Endodermal cell (in vitro differentiated cells): ENCODE measurements around the gene SYNPO2. TPM values are rescaled to one million over a fixed set of nuclear protein-coding genes. Genes with fewer than 3 reads are reported as not detected.

Experiments used
- DNase-seq: peaks from one replicate; pipeline ENCODE4 v3.0.0-alpha.2; 2017
- H3K27ac ChIP-seq: 2 replicates; pipeline ENCODE4 v1.5.1; 2013; ENCODE audit warnings: mild to moderate bottlenecking, low read depth, low read length, moderate library complexity
- H3K27me3 ChIP-seq: 2 replicates; pipeline ENCODE4 v1.6.1; 2013; ENCODE audit warnings: mild to moderate bottlenecking, low read length, moderate library complexity; ENCODE audit not compliant: insufficient read depth, control insufficient read depth, poor library complexity, severe bottlenecking
- H3K36me3 ChIP-seq: 2 replicates; pipeline ENCODE4 v1.7.0; 2013; ENCODE audit warnings: mild to moderate bottlenecking, low read length, moderate library complexity; ENCODE audit not compliant: control insufficient read depth, insufficient read depth
- H3K4me1 ChIP-seq: one replicate; pipeline ENCODE4 v1.7.0; 2013; ENCODE audit warnings: low read length; ENCODE audit not compliant: control insufficient read depth, insufficient read depth
- H3K4me3 ChIP-seq: 2 replicates; pipeline ENCODE4 v1.5.1; 2013; ENCODE audit warnings: mild to moderate bottlenecking, low read length, moderate library complexity
- H3K9ac ChIP-seq: 2 replicates; pipeline ENCODE4 v1.6.1; 2013; ENCODE audit warnings: mild to moderate bottlenecking, low read length, moderate library complexity; ENCODE audit not compliant: poor library complexity, severe bottlenecking; ENCODE audit errors: extremely low read depth
- H3K9me3 ChIP-seq: 2 replicates; pipeline ENCODE4 v1.6.1; 2013; ENCODE audit warnings: mild to moderate bottlenecking, low read length, moderate library complexity; ENCODE audit not compliant: control insufficient read depth
- H3K27ac Mint-ChIP-seq: 2 replicates; pipeline ENCODE4 v1.8.0; 2020; ENCODE audit warnings: mixed read lengths
- H3K27me3 Mint-ChIP-seq: 2 replicates; pipeline ENCODE4 v1.8.0; 2021; ENCODE audit warnings: mild to moderate bottlenecking, mixed read lengths; ENCODE audit not compliant: insufficient read depth
- H3K36me3 Mint-ChIP-seq: 2 replicates; pipeline ENCODE4 v1.8.0; 2020; ENCODE audit warnings: low read depth, mixed read lengths
- H3K4me1 Mint-ChIP-seq: 2 replicates; pipeline ENCODE4 v1.8.0; 2020; ENCODE audit warnings: mixed read lengths
- H3K4me3 Mint-ChIP-seq: 2 replicates; pipeline ENCODE4 v1.8.0; 2020; ENCODE audit warnings: mild to moderate bottlenecking, moderate library complexity, mixed read lengths
- H3K9me3 Mint-ChIP-seq: 2 replicates; pipeline ENCODE4 v1.8.0; 2020; ENCODE audit warnings: mild to moderate bottlenecking, mixed read lengths
- CTCF ChIP-seq: fragments of 200-600 bp; sonication (generic); conservative IDR thresholded peaks from 2 replicates; pipeline ENCODE4 v1.5.0; 2021; ENCODE audit warnings: antibody characterized with exemption, mild to moderate bottlenecking
- WGBS, 2 experiments: methylation state at CpG; one replicate each; pipeline versions ENCODE4 v1.1.5 to v1.1.7; 2013; ENCODE audit warnings: missing lambda C conversion rate in 2 of 2, mixed read lengths in 1 of 2; ENCODE audit not compliant: insufficient coverage in 1 of 2, insufficient read length in 1 of 2; 5-methylcytosine and 5-hydroxymethylcytosine counted together
- total RNA-seq, 2 donors: library from RNA; stranded (reverse); fragmentation: NEBNext Ultra II Directional in 1 of 2; extraction: Animal tissue kit (Norgen Biotek cat#: 25700) in 1 of 2; gene quantifications; 2 replicates in 1 of 2; 3 replicates in 1 of 2; pipeline ENCODE4 v1.2.1, GENCODE V29; 2021

SYNPO2 gene
- total RNA-seq, 2 donors from 2014 or later: 0.09 to 0.37 TPM

- Mint-ChIP-seq H3K36me3 (no peaks in the 10 kb centered on the region), H3K4me3 (no peak overlapping the region), H3K27ac (no peak overlapping the region), H3K27me3 (no peaks in the 10 kb centered on the region), H3K4me1 (peaks cover 2% of the 10 kb centered on the region), H3K9me3 (no peaks in the 10 kb centered on the region)
- 93 to 97% methylated on average over 17 to 18 of the region's 18 CpGs for WGBS, 2 experiments
- DNase-seq: no peak
- no peak for TF ChIP-seq CTCF
- H3K9ac ChIP-seq: no peak overlapping the region
- H3K27me3 ChIP-seq: no peaks in the 10 kb centered on the region
- no peaks in the 10 kb centered on the region for H3K9me3 ChIP-seq
- H3K4me1 ChIP-seq: no peaks in the 10 kb centered on the region
- H3K27ac ChIP-seq: no peak overlapping the region
- no peak overlapping the region for H3K4me3 ChIP-seq
- H3K36me3 ChIP-seq: no peaks in the 10 kb centered on the region
Measured at GRCh38 chr4:119029847-119030535, 141.3 kb downstream of the SYNPO2 start.

- Histone ChIP-seq H3K9me3 (no peaks in the 10 kb centered on the region), H3K27ac (no peak overlapping the region), H3K9ac (no peak overlapping the region), H3K36me3 (no peaks in the 10 kb centered on the region), H3K4me1 (no peaks in the 10 kb centered on the region), H3K27me3 (no peaks in the 10 kb centered on the region), H3K4me3 (no peak overlapping the region)
- Mint-ChIP-seq H3K4me1 (peaks cover 2% of the 10 kb centered on the region), H3K9me3 (no peaks in the 10 kb centered on the region), H3K27me3 (no peaks in the 10 kb centered on the region), H3K36me3 (no peaks in the 10 kb centered on the region), H3K4me3 (no peak overlapping the region), H3K27ac (no peak overlapping the region)
- 94 to 96% methylated on average over 4 to 12 of the region's 12 CpGs for WGBS, 2 experiments
- TF ChIP-seq CTCF: no peak
- DNase-seq: no peak
Measured at GRCh38 chr4:119030536-119030890, 141.9 kb downstream of the SYNPO2 start.

- H3K36me3 Mint-ChIP-seq: no peaks in the 10 kb centered on the region
- no peaks in the 10 kb centered on the region for H3K36me3 ChIP-seq
- no peak overlapping the region for H3K4me3 ChIP-seq
- WGBS, 2 experiments: 90 to 92% methylated on average over 10 to 11 of the region's 11 CpGs
- DNase-seq: no peak
- no peak overlapping the region for H3K4me3 Mint-ChIP-seq
- H3K4me1 ChIP-seq: no peaks in the 10 kb centered on the region
- H3K27ac ChIP-seq: no peak overlapping the region
- no peak overlapping the region for H3K9ac ChIP-seq
- TF ChIP-seq CTCF: no peak
- peaks cover 2% of the 10 kb centered on the region for H3K4me1 Mint-ChIP-seq
- H3K27ac Mint-ChIP-seq: no peak overlapping the region
- H3K27me3 Mint-ChIP-seq: no peaks in the 10 kb centered on the region
- no peaks in the 10 kb centered on the region for H3K9me3 Mint-ChIP-seq
- no peaks in the 10 kb centered on the region for H3K9me3 ChIP-seq
- H3K27me3 ChIP-seq: no peaks in the 10 kb centered on the region
Measured at GRCh38 chr4:119031218-119031617, 142.6 kb downstream of the SYNPO2 start.
